NOMO-1 (cell line): ENCODE measurements around the gene ITGB4.
"Not testable (repeated sequence)": the region's sequence is repeated elsewhere in the genome, so short reads cannot be mapped to it uniquely, and the experiment has no call there.

Experiments
- DNase-seq, 2 experiments: peaks; one replicate each; lab custom pipeline; 2025; ENCODE audit not compliant: unreplicated experiment in 2 of 2; lab: John Stamatoyannopoulos, UW

The ITGB4 gene

DNA sequence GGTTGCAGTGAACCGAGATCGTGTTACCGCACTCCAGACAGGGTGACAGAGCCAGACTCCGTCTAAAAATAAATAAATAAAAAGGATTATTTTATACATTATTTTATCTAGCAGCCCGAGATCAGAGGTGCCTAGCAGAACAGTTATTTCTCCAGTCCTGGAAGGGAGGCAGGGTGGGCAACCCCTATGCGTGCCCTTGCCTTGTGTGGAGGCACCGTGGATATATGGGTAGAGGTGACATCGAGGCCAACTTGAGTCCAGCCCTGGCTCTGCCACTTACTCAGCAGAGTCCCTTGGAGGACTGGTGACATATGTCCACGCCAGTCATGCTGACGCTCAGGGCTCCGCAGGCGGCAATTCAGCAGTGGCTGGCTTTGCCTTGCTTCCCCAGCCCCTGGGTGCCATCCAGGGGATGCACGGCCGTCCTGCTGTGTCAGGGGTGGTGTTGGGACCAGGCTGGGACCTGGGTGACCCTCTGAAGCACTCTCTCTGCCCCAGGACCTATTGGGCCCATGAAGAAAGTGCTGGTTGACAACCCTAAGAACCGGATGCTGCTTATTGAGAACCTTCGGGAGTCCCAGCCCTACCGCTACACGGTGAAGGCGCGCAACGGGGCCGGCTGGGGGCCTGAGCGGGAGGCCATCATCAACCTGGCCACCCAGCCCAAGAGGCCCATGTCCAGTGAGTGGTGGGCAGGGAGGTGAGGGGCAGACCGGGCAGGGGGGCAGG lies 30.6 kb downstream of the ITGB4 start:
- DNase-seq = no peak

GRCh38 chr17:75752405-75752709 lies 31.1 kb downstream of the ITGB4 start:
- no peak for DNase-seq

GRCh38 chr17:75752802-75753513 lies 31.7 kb downstream of the ITGB4 start:
- no peak for DNase-seq

- DNase-seq = peak; percentile 70 to 74
These were observed 32.5 kb downstream of the ITGB4 start for GRCh38 chr17:75753514-75754377.

GRCh38 chr17:75754378-75755204 lies 33.3 kb downstream of the ITGB4 start:
- DNase-seq = no peak

DNA sequence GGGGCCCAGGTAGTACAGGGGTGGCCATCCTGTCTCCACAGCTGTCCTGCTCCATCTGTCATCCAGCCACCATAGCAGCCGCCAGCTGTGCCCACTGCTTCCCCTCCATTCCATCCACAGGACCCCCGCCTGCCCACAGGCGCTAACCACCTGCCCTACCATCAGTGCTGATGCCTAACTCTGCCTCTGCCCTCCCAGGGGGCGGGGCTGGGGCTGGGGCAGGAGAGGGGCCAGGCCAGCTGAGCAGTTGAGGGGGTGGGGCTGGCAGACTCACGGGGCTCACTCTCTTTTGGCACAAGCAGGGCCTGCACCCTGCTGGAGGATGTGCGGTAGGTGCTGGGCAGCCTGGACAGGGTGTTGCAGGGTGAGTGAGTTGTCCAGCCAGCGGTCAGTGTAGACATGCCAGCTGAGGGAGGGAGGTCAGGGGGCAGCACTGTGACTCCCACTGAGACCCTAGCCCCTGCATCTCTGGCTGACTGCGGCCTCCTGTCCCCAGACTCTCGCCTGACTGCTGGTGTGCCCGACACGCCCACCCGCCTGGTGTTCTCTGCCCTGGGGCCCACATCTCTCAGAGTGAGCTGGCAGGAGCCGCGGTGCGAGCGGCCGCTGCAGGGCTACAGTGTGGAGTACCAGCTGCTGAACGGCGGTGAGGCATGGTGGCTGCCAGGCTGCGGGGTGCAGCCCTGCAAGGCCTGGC lies 34.1 kb downstream of the ITGB4 start:
- no peak for DNase-seq

- no peak for DNase-seq
These were observed 34.7 kb downstream of the ITGB4 start for GRCh38 chr17:75755990-75756389.

GRCh38 chr17:75756451-75757085 lies 35.3 kb downstream of the ITGB4 start:
- DNase-seq = no peak

- DNase-seq = no peak
These were observed 35.9 kb downstream of the ITGB4 start for GRCh38 chr17:75757086-75757681.

GRCh38 chr17:75758131-75758905 lies 37.1 kb downstream of the ITGB4 start:
- no peak for DNase-seq

DNA sequence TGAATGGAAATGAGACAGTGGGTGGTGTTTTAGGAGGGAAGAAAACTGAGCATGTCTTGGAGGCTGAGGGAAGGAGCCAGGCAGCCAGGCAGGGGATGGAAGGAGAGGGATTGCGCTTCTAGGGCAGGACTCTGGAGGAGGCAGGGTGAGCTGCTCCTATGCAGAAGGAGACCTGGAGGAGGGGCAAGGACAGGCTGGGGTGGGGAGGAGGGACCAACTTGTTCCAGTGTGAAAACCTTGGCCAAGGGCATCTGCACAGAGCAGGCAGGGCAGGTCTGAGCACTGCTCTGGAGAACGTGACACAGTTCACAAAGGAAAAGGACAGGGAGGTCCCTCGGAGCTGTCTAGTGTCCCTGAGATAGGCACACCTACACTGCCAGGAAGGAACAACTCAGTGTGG lies 38.2 kb downstream of the ITGB4 start:
- no peak for DNase-seq

GRCh38 chr17:75759978-75760640 lies 38.9 kb downstream of the ITGB4 start:
- not testable (repeated sequence) for DNase-seq

- no peak for DNase-seq
These were observed 41.4 kb downstream of the ITGB4 start for GRCh38 chr17:75762513-75763268.

GRCh38 chr17:75763269-75763607 lies 42.0 kb downstream of the ITGB4 start:
- no peak for DNase-seq

DNA sequence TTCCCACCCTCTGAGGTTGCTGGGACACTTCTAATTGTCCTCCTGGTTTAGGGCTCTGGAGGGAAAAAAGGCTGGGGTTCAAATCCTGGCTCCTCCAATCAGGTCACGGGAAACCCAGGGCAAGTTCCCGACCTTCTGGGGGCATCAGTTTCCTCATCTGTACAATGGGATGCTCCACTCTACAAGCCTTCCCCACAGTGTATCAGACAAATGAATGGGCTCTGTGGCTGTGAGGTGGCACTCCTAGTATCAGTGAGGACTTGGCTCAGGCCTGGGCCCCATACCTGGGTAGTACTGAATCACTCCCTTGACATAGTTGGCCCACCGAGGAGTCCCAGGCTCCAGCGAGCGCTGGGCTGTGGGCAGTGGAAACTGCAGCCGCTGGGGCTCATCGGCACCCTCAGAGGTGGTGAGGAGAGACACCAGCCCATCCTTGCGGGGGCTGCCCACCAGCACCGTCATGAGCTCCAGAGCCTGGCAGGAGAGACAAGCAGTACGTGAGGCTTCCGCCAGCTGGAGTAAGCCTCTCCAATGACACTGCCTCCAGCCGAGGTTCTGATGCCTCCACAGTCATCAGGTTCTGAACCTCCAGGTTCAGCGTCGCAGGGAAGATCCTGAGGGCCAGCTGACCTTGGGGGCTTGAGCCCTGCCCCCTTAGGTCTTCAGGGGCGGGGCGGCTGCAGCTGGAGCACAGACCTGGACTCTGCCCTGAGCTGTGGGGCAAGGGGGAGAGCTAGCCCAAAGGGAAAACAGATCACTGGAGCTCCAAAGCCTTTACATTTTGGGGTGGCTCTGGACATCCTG lies 42.6 kb downstream of the ITGB4 start:
- no peak for DNase-seq

- DNase-seq = no peak
These were observed 43.1 kb downstream of the ITGB4 start for GRCh38 chr17:75764417-75764710.
